ENCODE measurements around the gene CLRN3. TPM values are rescaled to one million over a fixed set of nuclear protein-coding genes. Genes with fewer than 3 reads are reported as not detected.

The CLRN3 gene
- total RNA-seq, 4 donors from 2014 or later, result not detected

DNA sequence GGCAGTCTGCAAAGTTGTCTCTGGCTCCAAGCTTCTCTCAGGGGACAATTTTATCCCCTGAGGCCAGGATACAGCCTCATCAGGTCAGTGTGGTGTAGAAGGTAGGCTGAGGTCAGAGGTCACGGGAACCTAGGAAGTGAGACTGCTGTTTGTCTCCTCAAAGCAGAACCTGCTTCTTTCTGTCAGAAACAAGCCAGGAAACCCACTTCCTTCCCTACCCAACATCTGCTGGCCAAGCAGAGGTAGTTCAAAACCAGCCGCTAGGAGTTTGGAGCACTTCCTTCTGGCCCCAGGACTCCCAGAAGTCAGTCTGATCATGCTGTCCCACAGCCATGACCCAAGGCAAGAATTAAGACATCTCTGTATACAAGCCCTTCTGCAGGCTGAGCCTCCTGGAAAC lies 12.2 kb downstream of the CLRN3 start:
- no peak for TF ChIP-seq POLR2A (IDR thresholded peaks at IDR 0.05)
- TF ChIP-seq EP300 (IDR thresholded peaks at IDR 0.05), result peak in 1 of 2 donors; percentile 56
- Histone ChIP-seq H3K9me3 (no peaks in the 10 kb centered on the region), H3K4me3 (no peak overlapping the region), H3K4me1 (no peaks in the 10 kb centered on the region), H3K36me3 (no peaks in the 10 kb centered on the region), H3K27me3 (no peaks in the 10 kb centered on the region), H3K27ac (peak overlapping the region in 2 of 4 donors; percentile 27 to 57)
- peak in 1 of 2 donors; percentile 26 for DNase-seq (ENCODE audit: low spot score in 2 of 2)
- WGBS, 2 donors, result 89 to 100% methylated on average over 1 of the region's 2 CpGs

DNA sequence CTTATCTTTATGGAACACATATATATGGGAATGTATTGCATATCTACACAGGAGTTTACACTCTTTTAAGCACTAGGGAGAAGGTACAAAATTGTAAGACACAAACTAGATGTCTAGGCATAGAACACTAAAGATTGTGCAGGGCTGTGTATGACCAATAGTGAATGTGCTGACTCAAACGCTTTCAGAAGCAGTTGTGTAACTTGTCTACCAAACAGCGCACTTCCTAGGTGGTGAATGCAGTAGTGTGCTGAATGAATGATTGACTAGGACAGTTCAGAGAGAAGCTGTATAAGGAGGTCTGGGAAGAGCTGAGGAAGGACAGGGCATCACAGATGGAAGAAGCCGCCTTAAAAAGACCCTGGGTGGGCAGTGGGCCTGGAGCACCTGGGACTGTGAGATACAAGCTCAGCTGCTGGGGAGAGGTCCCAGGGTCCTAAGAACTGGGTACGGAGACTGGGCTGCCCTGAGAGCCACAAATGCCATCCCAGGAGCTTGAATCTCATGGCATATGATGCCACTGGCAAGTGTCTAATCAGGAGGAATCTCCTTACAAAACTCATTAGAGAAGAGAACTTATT lies 14.2 kb downstream of the CLRN3 start:
- DNase-seq (ENCODE audit: low spot score in 2 of 2), result no peak
- Histone ChIP-seq H3K27ac (peak overlapping the region in 1 of 4 donors; percentile 42), H3K4me1 (no peaks in the 10 kb centered on the region), H3K27me3 (no peaks in the 10 kb centered on the region), H3K36me3 (no peaks in the 10 kb centered on the region), H3K9me3 (no peaks in the 10 kb centered on the region), H3K4me3 (no peak overlapping the region)
- TF ChIP-seq EP300 (IDR thresholded peaks at IDR 0.05), result peak in 1 of 2 donors; percentile 69
- TF ChIP-seq, protein P1, sequence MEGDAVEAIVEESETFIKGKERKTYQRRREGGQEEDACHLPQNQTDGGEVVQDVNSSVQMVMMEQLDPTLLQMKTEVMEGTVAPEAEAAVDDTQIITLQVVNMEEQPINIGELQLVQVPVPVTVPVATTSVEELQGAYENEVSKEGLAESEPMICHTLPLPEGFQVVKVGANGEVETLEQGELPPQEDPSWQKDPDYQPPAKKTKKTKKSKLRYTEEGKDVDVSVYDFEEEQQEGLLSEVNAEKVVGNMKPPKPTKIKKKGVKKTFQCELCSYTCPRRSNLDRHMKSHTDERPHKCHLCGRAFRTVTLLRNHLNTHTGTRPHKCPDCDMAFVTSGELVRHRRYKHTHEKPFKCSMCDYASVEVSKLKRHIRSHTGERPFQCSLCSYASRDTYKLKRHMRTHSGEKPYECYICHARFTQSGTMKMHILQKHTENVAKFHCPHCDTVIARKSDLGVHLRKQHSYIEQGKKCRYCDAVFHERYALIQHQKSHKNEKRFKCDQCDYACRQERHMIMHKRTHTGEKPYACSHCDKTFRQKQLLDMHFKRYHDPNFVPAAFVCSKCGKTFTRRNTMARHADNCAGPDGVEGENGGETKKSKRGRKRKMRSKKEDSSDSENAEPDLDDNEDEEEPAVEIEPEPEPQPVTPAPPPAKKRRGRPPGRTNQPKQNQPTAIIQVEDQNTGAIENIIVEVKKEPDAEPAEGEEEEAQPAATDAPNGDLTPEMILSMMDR (IDR thresholded peaks at IDR 0.05), result no peak
- no peak for TF ChIP-seq POLR2A (IDR thresholded peaks at IDR 0.05)
- WGBS, 2 donors, result 74 to 82% methylated on average over 4 of the region's 4 CpGs

DNA sequence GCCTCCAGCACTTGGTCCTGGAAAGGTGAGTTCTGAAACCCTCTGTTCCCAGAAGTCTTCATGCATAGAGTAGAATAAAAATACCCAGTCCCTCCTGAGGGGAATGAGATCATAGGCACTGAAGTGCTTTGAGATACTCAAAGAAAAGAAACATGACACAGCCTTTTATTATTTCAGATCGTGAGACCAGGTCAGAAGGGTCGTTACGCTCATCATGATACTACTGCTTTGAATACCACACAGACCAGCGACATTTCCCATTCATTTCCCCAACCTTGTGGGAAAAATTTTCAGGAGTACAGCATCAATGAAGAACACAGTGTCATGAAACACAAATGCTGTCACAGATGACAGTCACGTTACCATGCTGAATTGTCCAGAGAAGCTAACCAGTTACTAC lies 15.0 kb downstream of the CLRN3 start:
- Histone ChIP-seq H3K4me1 (no peaks in the 10 kb centered on the region), H3K27ac (no peak overlapping the region), H3K9me3 (no peaks in the 10 kb centered on the region), H3K27me3 (no peaks in the 10 kb centered on the region), H3K36me3 (no peaks in the 10 kb centered on the region), H3K4me3 (no peak overlapping the region)
- no peak for DNase-seq (ENCODE audit: low spot score in 2 of 2)
- WGBS, 2 donors, result 64 to 67% methylated on average over 5 of the region's 5 CpGs
- TF ChIP-seq POLR2A (IDR thresholded peaks at IDR 0.05), result no peak
- TF ChIP-seq, protein P1 (IDR thresholded peaks at IDR 0.05), result no peak
- no peak for TF ChIP-seq EP300 (IDR thresholded peaks at IDR 0.05)

DNA sequence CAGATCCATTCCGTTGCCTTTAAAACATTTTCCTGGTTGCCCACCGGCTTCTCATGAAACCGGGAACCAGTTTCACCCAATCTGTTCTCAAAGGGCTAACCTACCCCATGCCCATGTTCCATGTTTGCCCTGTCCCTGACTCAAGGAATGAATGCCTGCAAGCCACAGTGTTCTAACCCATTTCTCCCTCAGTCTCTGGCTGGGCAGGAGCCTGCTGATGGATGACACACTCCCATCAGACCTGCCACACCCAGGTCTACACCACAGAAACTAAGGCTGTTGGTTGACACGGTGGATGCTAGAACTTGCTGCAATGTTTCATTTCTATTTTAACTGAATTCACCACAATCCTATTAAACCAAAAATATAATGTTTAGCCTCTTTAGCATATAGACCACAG lies 15.6 kb downstream of the CLRN3 start:
- no peak overlapping the region for H3K27ac ChIP-seq
- no peaks in the 10 kb centered on the region for H3K27me3 ChIP-seq
- H3K4me3 ChIP-seq, result no peak overlapping the region
- TF ChIP-seq EP300 (IDR thresholded peaks at IDR 0.05) (no peak), POLR2A (IDR thresholded peaks at IDR 0.05) (no peak)
- TF ChIP-seq, protein P1 (IDR thresholded peaks at IDR 0.05), result no peak
- H3K36me3 ChIP-seq, result no peaks in the 10 kb centered on the region
- no peak for DNase-seq (ENCODE audit: low spot score in 2 of 2)
- H3K9me3 ChIP-seq, result no peaks in the 10 kb centered on the region
- WGBS, 2 donors, result 87 to 92% methylated on average over 4 of the region's 4 CpGs
- H3K4me1 ChIP-seq, result peaks cover 0 to 4% (median 1%) of the 10 kb centered on the region in 4 donors

DNA sequence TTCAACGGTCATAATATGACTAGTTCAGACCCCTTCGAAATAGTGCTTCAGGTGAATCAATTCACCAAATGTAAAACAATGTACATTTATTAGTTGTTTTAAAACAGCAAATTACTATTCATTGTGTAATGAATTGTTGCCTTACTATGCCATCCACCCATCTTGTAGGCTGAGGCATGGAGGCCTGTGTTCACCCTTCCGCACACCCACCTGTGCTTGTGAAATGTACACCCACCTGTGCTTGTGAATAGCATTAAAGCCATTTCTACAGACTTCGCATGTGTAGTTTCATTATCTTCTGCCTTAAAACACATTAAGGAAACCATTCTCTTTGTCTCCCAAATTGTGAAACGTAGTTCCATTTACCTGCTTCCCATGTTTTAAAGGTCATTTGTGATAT lies 16.8 kb downstream of the CLRN3 start:
- Histone ChIP-seq H3K4me1 (peaks cover 0 to 7% (median 1%) of the 10 kb centered on the region in 4 donors), H3K27me3 (no peaks in the 10 kb centered on the region), H3K9me3 (no peaks in the 10 kb centered on the region), H3K36me3 (no peaks in the 10 kb centered on the region), H3K27ac (no peak overlapping the region), H3K4me3 (no peak overlapping the region)
- DNase-seq (ENCODE audit: low spot score in 2 of 2), result no peak
- WGBS, 2 donors, result 89 to 94% methylated on average over 5 of the region's 5 CpGs
- TF ChIP-seq, protein P1 (IDR thresholded peaks at IDR 0.05), result no peak
- TF ChIP-seq EP300 (IDR thresholded peaks at IDR 0.05) (no peak), POLR2A (IDR thresholded peaks at IDR 0.05) (no peak)

DNA sequence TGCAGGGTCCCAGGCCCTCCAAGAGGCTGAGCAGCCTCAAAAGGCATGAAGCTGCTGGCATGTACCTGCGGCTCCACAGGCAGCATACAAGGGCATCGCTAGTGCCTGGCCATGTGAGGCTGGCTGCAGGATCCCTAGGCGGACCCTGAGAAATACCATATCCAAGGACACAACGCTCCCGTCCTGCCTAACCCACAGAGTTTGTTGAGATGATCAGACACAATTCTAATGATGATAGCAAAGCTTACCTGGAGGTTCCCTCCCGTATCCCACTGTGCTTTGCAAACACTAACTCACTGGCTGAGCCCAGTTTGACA lies 17.3 kb downstream of the CLRN3 start:
- Histone ChIP-seq H3K27me3 (no peaks in the 10 kb centered on the region), H3K4me3 (no peak overlapping the region), H3K27ac (no peak overlapping the region), H3K36me3 (no peaks in the 10 kb centered on the region), H3K9me3 (no peaks in the 10 kb centered on the region), H3K4me1 (peaks cover 0 to 7% (median 1%) of the 10 kb centered on the region in 4 donors)
- WGBS, 2 donors, result 89 to 92% methylated on average over 6 of the region's 6 CpGs
- no peak for DNase-seq (ENCODE audit: low spot score in 2 of 2)
- TF ChIP-seq, protein P1 (IDR thresholded peaks at IDR 0.05), result no peak
- TF ChIP-seq POLR2A (IDR thresholded peaks at IDR 0.05), result no peak
